ENCODE data around the gene JUN.
A peak's percentile ranks its signal among the peaks of the same experiment; 100 is the strongest.

JUN gene

GRCh38 chr1:58779801-58780382 is 4.0 kb downstream of the JUN start (continued):
- no peak for TF ChIP-seq ZNF645 (tag by site-specific recombination; IDR thresholded peaks at IDR 0.05)
- TF ChIP-seq ZNF501 (tag by site-specific recombination; IDR thresholded peaks at IDR 0.05): peak; percentile 83; the same call in 1 of the 2 replicates
- TF ChIP-seq ZNF423 (tag by site-specific recombination; IDR thresholded peaks at IDR 0.05): no peak
- TF ChIP-seq BCL11A (tag by site-specific recombination; IDR thresholded peaks at IDR 0.05; ENCODE audit: low read depth): peak; percentile 93
- no peak for TF ChIP-seq ZNF362 (tag by site-specific recombination; IDR thresholded peaks at IDR 0.05)
- TF ChIP-seq ZSCAN4 (tag by site-specific recombination; IDR thresholded peaks at IDR 0.05): 0 out of 2 replicates have a peak, but pooled peaks have one; percentile 10
- no peak for TF ChIP-seq ZNF830 (tag by site-specific recombination; IDR thresholded peaks at IDR 0.05; ENCODE audit: low read depth)
- no peak for TF ChIP-seq REPIN1 (tag by site-specific recombination; IDR thresholded peaks at IDR 0.05; ENCODE audit: low read depth)
- no peak for TF ChIP-seq ZNF785 (tag by site-specific recombination; IDR thresholded peaks at IDR 0.05)
- TF ChIP-seq PRDM4 (tag by site-specific recombination; IDR thresholded peaks at IDR 0.05): peak; percentile 96
- TF ChIP-seq ZNF791 (tag by site-specific recombination; IDR thresholded peaks at IDR 0.05): no peak
- no peak for TF ChIP-seq CTCF (tag by site-specific recombination; IDR thresholded peaks at IDR 0.05)
- peak; percentile 76 for TF ChIP-seq ZNF596 (tag by site-specific recombination; IDR thresholded peaks at IDR 0.05)
- TF ChIP-seq TRIM28 (IDR thresholded peaks at IDR 0.05; ENCODE audit: borderline replicate concordance, low read length): peak; percentile 98
- TF ChIP-seq ZNF473 (tag by site-specific recombination; IDR thresholded peaks at IDR 0.05): no peak
- no peak for TF ChIP-seq ZNF311 (tag by site-specific recombination; IDR thresholded peaks at IDR 0.05; ENCODE audit: borderline replicate concordance)
- no peak for TF ChIP-seq ZNF174 (tag by site-specific recombination; IDR thresholded peaks at IDR 0.05)
- TF ChIP-seq PATZ1 (tag by site-specific recombination; IDR thresholded peaks at IDR 0.05): peak; percentile 75; the same call in 1 of the 2 replicates
- peak; percentile 94 for TF ChIP-seq ZXDB (tag by site-specific recombination; IDR thresholded peaks at IDR 0.05)
- TF ChIP-seq ZNF639 (tag by site-specific recombination; IDR thresholded peaks at IDR 0.05): peak; percentile 90
- peak; percentile 71 for TF ChIP-seq GLIS1 (tag by site-specific recombination; IDR thresholded peaks at IDR 0.05)
- TF ChIP-seq GFI1B (tag by site-specific recombination; IDR thresholded peaks at IDR 0.05): peak; percentile 90
- no peak; the same call in 1 of the 2 replicates for TF ChIP-seq ZNF426 (tag by site-specific recombination; IDR thresholded peaks at IDR 0.05)
- TF ChIP-seq ZNF266 (tag by site-specific recombination; IDR thresholded peaks at IDR 0.05; ENCODE audit: low read depth): no peak
- no peak for TF ChIP-seq ZNF416 (tag by site-specific recombination; IDR thresholded peaks at IDR 0.05)
- TF ChIP-seq SALL2 (tag by site-specific recombination; IDR thresholded peaks at IDR 0.05; ENCODE audit: borderline replicate concordance): no peak
